MM.1S (cell line): Measurements from ENCODE around the gene COL26A1.
"Not testable (repeated sequence)": the region's sequence is repeated elsewhere in the genome, so short reads cannot be mapped to it uniquely, and the experiment has no call there.

Source experiments
- DNase-seq: peaks from one replicate; pipeline ENCODE4 v3.0.0-alpha.2; 2015
- H2AFZ ChIP-seq: fragments of 300-600 bp; sonication (generic); 2 replicates; pipeline ENCODE4 v1.6.0; 2016; ENCODE audit warnings: antibody characterized with exemption, low read length
- H3F3A ChIP-seq: fragments of 300-600 bp; sonication (generic); 2 replicates; pipeline ENCODE4 v1.6.1; 2016; ENCODE audit warnings: mild to moderate bottlenecking, antibody characterized with exemption, low read length, moderate library complexity, mixed read lengths; ENCODE audit not compliant: insufficient read depth
- H3K27ac ChIP-seq: fragments of 300-600 bp; sonication (generic); 2 replicates; pipeline ENCODE4 v1.5.1; 2016; ENCODE audit warnings: mild to moderate bottlenecking, low read length
- H3K27me3 ChIP-seq: fragments of 300-600 bp; sonication (generic); replicated peaks from 2 replicates; pipeline ENCODE4 v1.6.0; 2016; ENCODE audit warnings: low read length; ENCODE audit not compliant: insufficient read depth
- H3K36me3 ChIP-seq: fragments of 300-600 bp; sonication (generic); replicated peaks from 2 replicates; pipeline ENCODE4 v1.6.1; 2016; ENCODE audit warnings: mild to moderate bottlenecking, low read length, mixed read lengths; ENCODE audit not compliant: insufficient read depth
- H3K4me1 ChIP-seq: fragments of 300-600 bp; sonication (generic); 2 replicates; pipeline ENCODE4 v1.6.1; 2016; ENCODE audit warnings: low read length, mixed read lengths
- H3K4me2 ChIP-seq: fragments of 300-600 bp; sonication (generic); 2 replicates; pipeline ENCODE4 v1.6.0; 2016; ENCODE audit warnings: low read depth, low read length
- H3K4me3 ChIP-seq: fragments of 300-600 bp; sonication (generic); 2 replicates; pipeline ENCODE4 v1.5.1; 2016; ENCODE audit warnings: low read length, mixed read lengths
- H3K79me2 ChIP-seq: fragments of 300-600 bp; sonication (generic); 2 replicates; pipeline ENCODE4 v1.6.1; 2016; ENCODE audit warnings: mixed run types, low read length, mixed read lengths
- H3K9ac ChIP-seq: fragments of 300-600 bp; sonication (generic); 2 replicates; pipeline ENCODE4 v1.6.1; 2016; ENCODE audit warnings: low read length, mixed read lengths
- H3K9me2 ChIP-seq: fragments of 300-600 bp; sonication (generic); replicated peaks from 2 replicates; pipeline ENCODE4 v1.6.1; 2016; ENCODE audit warnings: mild to moderate bottlenecking, low read length, mixed read lengths; ENCODE audit not compliant: insufficient read depth
- H3K9me3 ChIP-seq: fragments of 300-600 bp; sonication (generic); replicated peaks from 2 replicates; pipeline ENCODE4 v1.6.1; 2016; ENCODE audit warnings: mild to moderate bottlenecking, low read length, mixed read lengths; ENCODE audit not compliant: insufficient read depth
- H4K20me1 ChIP-seq: fragments of 300-600 bp; sonication (generic); 2 replicates; pipeline ENCODE4 v1.6.1; 2016; ENCODE audit warnings: mild to moderate bottlenecking, low read length, moderate library complexity, mixed read lengths; ENCODE audit not compliant: insufficient read depth
- CTCF ChIP-seq: fragments of 300-600 bp; sonication (generic); IDR thresholded peaks from 2 replicates; pipeline ENCODE4 v1.5.1; 2016; ENCODE audit warnings: antibody characterized with exemption, low read length, mixed read lengths
- EZH2 ChIP-seq: fragments of 300-600 bp; sonication (generic); optimal IDR thresholded peaks from 2 replicates; pipeline ENCODE3; 2017; ENCODE audit warnings: low read depth, mild to moderate bottlenecking, antibody characterized with exemption, low read length, mixed read lengths
- EZH2phosphoT487 ChIP-seq: fragments of 300-600 bp; sonication (generic); IDR thresholded peaks from 2 replicates; pipeline ENCODE4 v1.6.1; 2018; ENCODE audit warnings: antibody characterized with exemption, low read length

The COL26A1 gene

GRCh38 chr7:101488826-101489572 is 126.3 kb downstream of the COL26A1 start:
- Histone ChIP-seq H3K4me3 (no peak overlapping the region), H3K27me3 (peaks cover 59% of the 10 kb centered on the region), H3K79me2 (no peaks in the 10 kb centered on the region), H3K4me1 (no peaks in the 10 kb centered on the region), H3K9me2 (no peaks in the 10 kb centered on the region), H3K27ac (no peak overlapping the region), H3K4me2 (no peak overlapping the region), H3K9ac (no peak overlapping the region), H3K9me3 (no peaks in the 10 kb centered on the region), H3K36me3 (no peaks in the 10 kb centered on the region), H2AFZ (no peak overlapping the region), H4K20me1 (no peaks in the 10 kb centered on the region), H3F3A (no peaks in the 10 kb centered on the region)
- no peak for TF ChIP-seq EZH2phosphoT487
- TF ChIP-seq EZH2, result no peak
- no peak for TF ChIP-seq CTCF
- no peak for DNase-seq

GRCh38 chr7:101490439-101490838 is 127.8 kb downstream of the COL26A1 start:
- not testable (repeated sequence) for H3K27ac ChIP-seq, H2AFZ ChIP-seq, H3K79me2 ChIP-seq, H3K36me3 ChIP-seq, H3K4me1 ChIP-seq, H3K4me2 ChIP-seq, H3K9me3 ChIP-seq, DNase-seq, H3F3A ChIP-seq, H3K9me2 ChIP-seq, H4K20me1 ChIP-seq, H3K9ac ChIP-seq, H3K4me3 ChIP-seq
- H3K27me3 ChIP-seq, result peaks cover 66% of the 10 kb centered on the region

DNA sequence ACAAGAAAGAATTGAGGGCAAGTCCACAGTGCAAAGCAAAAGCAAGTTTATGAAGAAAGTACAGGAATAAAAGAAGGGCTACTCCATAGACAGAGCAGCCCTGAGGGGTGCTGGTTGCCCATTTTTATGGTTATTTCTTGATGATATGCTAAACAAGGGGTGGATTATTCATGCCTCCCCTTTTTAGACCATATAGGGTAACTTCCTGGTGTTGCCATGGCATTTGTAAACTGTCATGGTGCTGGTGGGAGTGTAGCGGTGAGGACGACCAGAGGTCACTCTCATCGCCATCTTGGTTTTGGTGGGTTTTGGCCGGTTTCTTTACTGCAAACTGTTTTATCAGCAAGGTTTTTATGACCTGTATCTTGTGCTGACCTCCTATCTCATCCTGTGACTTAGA is 128.8 kb downstream of the COL26A1 start:
- peaks cover 67% of the 10 kb centered on the region for H3K27me3 ChIP-seq
- H3K4me3 ChIP-seq, result not testable (repeated sequence)

DNA sequence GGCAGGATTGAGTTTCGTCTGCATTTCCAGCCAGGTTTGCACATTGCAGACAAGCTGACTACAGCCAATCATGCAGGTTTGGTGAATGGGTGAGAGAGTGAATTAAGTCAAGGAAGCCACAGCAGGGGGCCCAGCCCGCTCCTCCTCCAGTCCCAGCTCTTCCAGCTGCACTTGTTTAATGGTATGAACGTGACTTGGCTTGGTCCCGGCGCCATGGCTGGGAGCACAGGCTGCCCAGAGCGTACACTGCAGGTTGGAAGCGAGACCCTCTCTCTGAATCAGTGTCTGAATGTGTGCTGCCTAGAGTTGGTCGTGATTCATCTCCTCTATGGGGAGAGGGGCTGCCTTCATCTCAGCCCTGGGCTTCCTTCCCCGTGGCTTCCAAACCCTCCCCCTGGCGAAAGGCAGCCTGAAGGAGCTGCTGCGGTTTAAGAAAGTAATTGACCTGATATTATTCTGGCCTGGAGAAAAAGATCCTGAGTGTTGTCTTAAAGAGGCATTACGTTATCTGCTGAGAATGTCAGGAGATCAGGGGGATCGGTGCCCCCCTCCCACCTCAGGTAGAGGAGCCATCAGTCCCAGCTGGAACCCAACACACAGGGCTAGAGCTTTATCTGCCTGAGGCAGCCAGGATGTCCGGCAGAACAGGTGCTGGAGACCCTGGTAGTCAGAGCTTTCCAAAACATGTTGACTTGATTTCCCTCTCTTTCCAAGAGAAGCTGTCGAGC is 132.1 kb downstream of the COL26A1 start:
- DNase-seq, result no peak
- TF ChIP-seq EZH2 (no peak), EZH2phosphoT487 (no peak), CTCF (no peak)
- Histone ChIP-seq H3F3A (no peaks in the 10 kb centered on the region), H3K9me2 (no peaks in the 10 kb centered on the region), H2AFZ (no peak overlapping the region), H3K27ac (no peak overlapping the region), H3K4me3 (no peak overlapping the region), H3K79me2 (no peaks in the 10 kb centered on the region), H3K9ac (no peak overlapping the region), H3K36me3 (no peaks in the 10 kb centered on the region), H4K20me1 (no peaks in the 10 kb centered on the region), H3K27me3 (peaks cover 70% of the 10 kb centered on the region), H3K4me2 (no peak overlapping the region), H3K4me1 (no peaks in the 10 kb centered on the region), H3K9me3 (no peaks in the 10 kb centered on the region)

More for the DNA sequence above, 128.8 kb downstream of the COL26A1 start:
- not testable (repeated sequence) for H3K9me2 ChIP-seq, H3K4me1 ChIP-seq, H3K36me3 ChIP-seq, H3K27ac ChIP-seq, H2AFZ ChIP-seq, H3K9ac ChIP-seq, H3K4me2 ChIP-seq, H3K79me2 ChIP-seq, DNase-seq, H3F3A ChIP-seq, H3K9me3 ChIP-seq, H4K20me1 ChIP-seq
